OCI-LY1 (cell line): ENCODE results near the gene MYMX.

ENCODE experiments used
- H2AFZ ChIP-seq: fragments of 200-600 bp; sonication (generic), shearing (Covaris generic); 2 replicates; pipeline ENCODE4 v1.6.0; 2014; ENCODE audit warnings: antibody characterized with exemption, mild to moderate bottlenecking, low read length
- H3F3A ChIP-seq: fragments of 200-600 bp; sonication (generic), shearing (Covaris generic); 2 replicates; pipeline ENCODE4 v1.6.0; 2014; ENCODE audit warnings: mild to moderate bottlenecking, antibody characterized with exemption, low read length, moderate library complexity; ENCODE audit not compliant: insufficient read depth
- H3K27ac ChIP-seq: fragments of 200-600 bp; sonication (generic); 2 replicates; pipeline ENCODE4 v1.5.1; 2014; ENCODE audit warnings: low read length, mixed run types, mild to moderate bottlenecking, low read depth; ENCODE audit not compliant: poor library complexity, severe bottlenecking
- H3K27me3 ChIP-seq: fragments of 200-600 bp; sonication (generic); 2 replicates; pipeline ENCODE4 v1.6.0; 2014; ENCODE audit warnings: antibody characterized with exemption, mild to moderate bottlenecking, low read length, moderate library complexity; ENCODE audit not compliant: insufficient read depth
- H3K36me3 ChIP-seq: fragments of 200-600 bp; sonication (generic); 2 replicates; pipeline ENCODE4 v1.6.1; 2014; ENCODE audit warnings: mild to moderate bottlenecking, antibody characterized with exemption, low read length, moderate library complexity, mixed read lengths; ENCODE audit not compliant: insufficient read depth
- H3K4me1 ChIP-seq: fragments of 200-600 bp; sonication (generic); 2 replicates; pipeline ENCODE4 v1.5.1; 2014; ENCODE audit warnings: mild to moderate bottlenecking, low read length, moderate library complexity; ENCODE audit not compliant: insufficient read depth, severe bottlenecking
- H3K4me2 ChIP-seq: fragments of 200-600 bp; sonication (generic), shearing (Covaris generic); 2 replicates; pipeline ENCODE4 v1.6.1; 2014; ENCODE audit warnings: low read length
- H3K4me3 ChIP-seq: fragments of 200-600 bp; sonication (generic); 2 replicates; pipeline ENCODE4 v1.5.1; 2014; ENCODE audit warnings: low read length, low read depth, mild to moderate bottlenecking, mixed read lengths; ENCODE audit not compliant: poor library complexity, severe bottlenecking
- H3K79me2 ChIP-seq: fragments of 200-600 bp; shearing (Covaris generic); 2 replicates; pipeline ENCODE4 v1.6.1; 2016; ENCODE audit warnings: mixed run types, low read length, mixed read lengths; ENCODE audit not compliant: insufficient read depth
- H3K9ac ChIP-seq: fragments of 200-600 bp; sonication (generic), shearing (Covaris generic); 2 replicates; pipeline ENCODE4 v1.6.1; 2014; ENCODE audit warnings: mild to moderate bottlenecking, low read length, mixed read lengths
- H3K9me2 ChIP-seq: fragments of 200-600 bp; sonication (generic), shearing (Covaris generic); 2 replicates; pipeline ENCODE4 v1.6.1; 2014; ENCODE audit warnings: low read depth, mild to moderate bottlenecking, low read length, mixed read lengths
- H3K9me3 ChIP-seq: fragments of 200-600 bp; shearing (Covaris generic); 2 replicates; pipeline ENCODE4 v1.6.1; 2014; ENCODE audit warnings: low read length, mixed read lengths
- H4K20me1 ChIP-seq: fragments of 200-600 bp; sonication (generic), shearing (Covaris generic); 2 replicates; pipeline ENCODE4 v1.6.0; 2016; ENCODE audit warnings: mild to moderate bottlenecking, low read length; ENCODE audit not compliant: insufficient read depth
- EZH2 ChIP-seq: fragments of 200-600 bp; sonication (generic), shearing (Covaris generic); IDR thresholded peaks from 2 replicates; pipeline ENCODE4 v1.8.0; 2017; ENCODE audit warnings: borderline replicate concordance, mixed run types, mild to moderate bottlenecking, antibody characterized with exemption, low read length, moderate library complexity, mixed read lengths
- TF ChIP-seq, protein P1 (sequence below): fragments of 200-600 bp; sonication (generic), shearing (Covaris generic); IDR thresholded peaks from 2 replicates; pipeline ENCODE4 v1.5.1; 2017; ENCODE audit warnings: mild to moderate bottlenecking, antibody characterized with exemption, low read length, moderate library complexity, mixed read lengths

MYMX gene

DNA sequence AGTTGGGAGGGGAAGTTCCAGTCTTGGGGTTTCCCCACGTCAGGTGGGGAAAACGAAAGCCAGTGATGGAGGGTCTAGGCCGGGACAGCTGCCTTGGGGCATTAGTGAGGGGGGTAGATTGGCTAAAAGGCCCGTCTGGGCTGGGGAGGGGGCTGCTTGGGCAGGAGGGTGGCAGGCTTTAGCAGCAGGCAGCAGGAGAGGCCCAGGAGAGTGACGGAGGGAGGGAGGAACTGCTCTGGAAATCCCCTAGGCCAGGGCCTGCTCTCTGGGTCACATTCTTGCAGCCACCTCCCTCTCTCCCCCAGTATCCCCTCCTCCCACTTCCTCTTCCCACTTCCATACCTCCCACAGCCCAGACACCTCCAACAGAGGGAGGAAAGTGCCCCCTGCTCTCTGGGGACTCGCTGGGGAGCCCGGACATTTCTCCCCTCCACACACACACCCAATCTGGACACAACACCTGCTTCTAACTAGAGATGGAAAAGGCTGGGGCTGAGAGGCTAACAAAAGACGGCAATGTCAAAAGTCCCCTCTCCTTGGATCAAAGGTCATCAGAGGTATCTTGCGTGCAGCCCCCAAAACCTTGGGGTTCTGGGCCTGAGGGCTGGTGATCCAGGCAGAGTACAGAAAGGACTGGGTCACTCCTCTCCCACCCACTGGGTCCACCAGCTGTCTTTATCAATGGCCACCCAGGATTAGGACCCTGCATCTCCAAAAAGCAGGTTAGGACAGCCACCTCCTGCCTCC is 46.8 kb downstream of the MYMX start:
- no peak overlapping the region for H2AFZ ChIP-seq
- H3K36me3 ChIP-seq = peaks cover 28% of the 10 kb centered on the region; the same call in 1 of the 2 replicates
- peak overlapping the region; percentile 76 for H3K4me3 ChIP-seq
- H4K20me1 ChIP-seq = no peaks in the 10 kb centered on the region
- no peaks in the 10 kb centered on the region for H3K79me2 ChIP-seq
- no peaks in the 10 kb centered on the region for H3F3A ChIP-seq
- no peaks in the 10 kb centered on the region for H3K9me3 ChIP-seq
- no peaks in the 10 kb centered on the region for H3K9me2 ChIP-seq
- peak overlapping the region; percentile 91 for H3K4me2 ChIP-seq
- H3K4me1 ChIP-seq = peaks cover 57% of the 10 kb centered on the region
- TF ChIP-seq EZH2 = no peak
- TF ChIP-seq, protein P1, sequence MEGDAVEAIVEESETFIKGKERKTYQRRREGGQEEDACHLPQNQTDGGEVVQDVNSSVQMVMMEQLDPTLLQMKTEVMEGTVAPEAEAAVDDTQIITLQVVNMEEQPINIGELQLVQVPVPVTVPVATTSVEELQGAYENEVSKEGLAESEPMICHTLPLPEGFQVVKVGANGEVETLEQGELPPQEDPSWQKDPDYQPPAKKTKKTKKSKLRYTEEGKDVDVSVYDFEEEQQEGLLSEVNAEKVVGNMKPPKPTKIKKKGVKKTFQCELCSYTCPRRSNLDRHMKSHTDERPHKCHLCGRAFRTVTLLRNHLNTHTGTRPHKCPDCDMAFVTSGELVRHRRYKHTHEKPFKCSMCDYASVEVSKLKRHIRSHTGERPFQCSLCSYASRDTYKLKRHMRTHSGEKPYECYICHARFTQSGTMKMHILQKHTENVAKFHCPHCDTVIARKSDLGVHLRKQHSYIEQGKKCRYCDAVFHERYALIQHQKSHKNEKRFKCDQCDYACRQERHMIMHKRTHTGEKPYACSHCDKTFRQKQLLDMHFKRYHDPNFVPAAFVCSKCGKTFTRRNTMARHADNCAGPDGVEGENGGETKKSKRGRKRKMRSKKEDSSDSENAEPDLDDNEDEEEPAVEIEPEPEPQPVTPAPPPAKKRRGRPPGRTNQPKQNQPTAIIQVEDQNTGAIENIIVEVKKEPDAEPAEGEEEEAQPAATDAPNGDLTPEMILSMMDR = no peak
- peak overlapping the region; percentile 89 for H3K9ac ChIP-seq
- peak overlapping the region; percentile 80 for H3K27ac ChIP-seq
- no peaks in the 10 kb centered on the region for H3K27me3 ChIP-seq

DNA sequence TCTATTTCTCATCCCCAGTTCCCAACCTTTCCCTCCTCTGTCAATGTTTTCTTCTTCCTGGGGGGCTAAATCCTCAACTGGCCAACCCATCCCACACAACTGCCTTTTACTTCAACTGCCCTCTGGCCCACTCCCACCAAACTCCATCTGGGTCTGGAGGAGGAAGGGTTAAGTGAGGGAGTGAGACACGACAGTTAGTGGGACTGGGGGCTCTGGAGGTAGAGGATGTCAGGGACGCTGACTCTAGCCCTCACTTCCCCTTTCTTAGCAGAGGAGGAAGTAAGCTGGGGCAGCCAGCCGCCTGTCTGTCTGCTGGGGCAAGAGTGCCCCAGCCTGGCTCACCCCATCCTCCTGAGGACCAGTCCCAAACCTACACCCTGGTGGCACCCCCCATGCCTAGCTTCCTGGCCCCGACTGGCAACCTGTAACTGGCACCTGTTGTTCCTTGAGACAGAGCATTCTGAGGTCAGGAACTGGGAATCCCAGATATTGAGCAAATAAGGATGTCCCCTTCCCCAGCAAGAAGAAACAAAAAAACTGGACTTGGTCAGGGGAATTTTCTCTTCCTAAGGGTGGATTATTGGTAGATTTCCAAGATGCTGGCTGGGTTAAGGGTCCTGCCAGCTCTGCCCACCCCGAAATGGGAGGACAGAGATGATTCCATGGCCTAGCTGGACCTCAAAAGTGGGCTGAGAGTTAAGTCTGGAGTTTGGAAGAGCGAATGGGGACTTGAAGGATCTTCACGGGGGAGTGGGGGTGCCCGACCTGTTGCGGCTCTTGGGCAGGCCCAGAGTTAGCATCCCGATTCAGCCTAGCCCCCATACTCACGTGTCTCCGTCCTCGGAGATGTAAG is 47.7 kb downstream of the MYMX start:
- TF ChIP-seq, protein P1 = no peak
- TF ChIP-seq EZH2 = no peak
- Histone ChIP-seq H3F3A (no peaks in the 10 kb centered on the region), H3K4me2 (peak overlapping the region; percentile 91), H4K20me1 (no peaks in the 10 kb centered on the region), H3K9ac (peak overlapping the region; percentile 89), H3K9me3 (no peaks in the 10 kb centered on the region), H3K4me1 (peaks cover 51% of the 10 kb centered on the region), H3K36me3 (peaks cover 22% of the 10 kb centered on the region; the same call in 1 of the 2 replicates), H3K27ac (peak overlapping the region; percentile 80), H3K27me3 (no peaks in the 10 kb centered on the region), H2AFZ (no peak overlapping the region), H3K4me3 (peak overlapping the region; percentile 76), H3K9me2 (no peaks in the 10 kb centered on the region), H3K79me2 (no peaks in the 10 kb centered on the region)

DNA sequence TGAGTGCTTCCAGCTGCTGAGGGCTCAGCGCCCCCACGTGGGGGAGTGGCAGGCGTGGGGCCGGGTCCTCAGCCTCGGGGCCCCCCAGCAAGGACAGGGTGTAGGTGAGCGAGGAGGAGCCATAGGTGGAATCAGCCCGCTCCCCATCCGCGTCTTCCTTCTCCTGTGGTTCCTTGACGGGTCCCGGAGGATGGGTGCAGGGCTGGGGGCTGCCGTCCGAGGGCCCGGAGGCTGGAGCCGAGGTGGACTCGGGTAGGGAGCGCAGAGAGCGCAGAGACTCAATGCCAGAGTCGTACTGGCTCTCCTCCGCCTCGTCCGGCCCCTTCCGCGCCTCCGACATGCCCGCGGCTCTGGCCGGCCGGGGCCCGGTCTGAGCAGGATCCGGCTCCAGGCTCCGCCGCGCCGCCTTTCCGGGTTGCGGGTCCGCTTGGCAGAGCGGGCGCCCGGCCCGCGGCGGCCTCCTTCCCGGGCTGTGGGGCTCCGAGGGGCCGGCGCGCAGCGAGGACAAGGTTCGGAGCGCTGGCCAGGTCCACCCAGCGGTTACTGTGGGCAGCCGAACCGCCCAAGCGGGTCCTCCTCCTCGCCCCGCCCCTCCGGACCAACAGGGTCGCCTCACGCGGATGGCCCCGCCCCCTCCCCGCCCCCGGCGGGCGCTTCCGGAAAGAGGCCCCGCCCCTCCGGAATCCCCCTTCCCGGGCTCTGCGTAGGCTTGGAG is 48.4 kb downstream of the MYMX start, which contains the start of gene NFKBIE:
NFKBIE (minus strand) TSS at position 545 of the 715 bp plus-strand sequence; CDS start at position 340, 205 bp downstream.
- Histone ChIP-seq H3K36me3 (peaks cover 15% of the 10 kb centered on the region; the same call in 1 of the 2 replicates), H4K20me1 (no peaks in the 10 kb centered on the region)

More for the DNA sequence above, 48.4 kb downstream of the MYMX start, which contains the start of gene NFKBIE:
- H3K4me3 ChIP-seq = peak within 1 kb of the TSS; percentile 76
- no peaks in the 10 kb centered on the region for H3K9me3 ChIP-seq
- peak within 1 kb of the TSS; percentile 91 for H3K4me2 ChIP-seq
- H3F3A ChIP-seq = no peaks in the 10 kb centered on the region
- no peaks in the 10 kb centered on the region for H3K9me2 ChIP-seq
- H3K9ac ChIP-seq = peak within 1 kb of the TSS; percentile 89
- H3K79me2 ChIP-seq = no peaks in the 10 kb centered on the region
- peaks cover 50% of the 10 kb centered on the region for H3K4me1 ChIP-seq
- TF ChIP-seq EZH2 = no peak
- TF ChIP-seq, protein P1 = peak; percentile 72
- H3K27ac ChIP-seq = peak within 1 kb of the TSS; percentile 80
- H3K27me3 ChIP-seq = 0 out of 2 replicates have a peak, but pooled peaks cover 6% of the 10 kb centered on the region
- no peak within 1 kb of the TSS for H2AFZ ChIP-seq
